Lung (tissue), 12 donors: ENCODE results near the gene PLXNA2. TPM values are rescaled to one million over a fixed set of nuclear protein-coding genes. Genes with fewer than 3 reads are reported as not detected.
A peak's percentile ranks its signal among the peaks of the same experiment; 100 is the strongest.

Experiments used
- ATAC-seq: fragments of 200-7000 bp; cut with Tn5 transposase; one replicate; pipeline ENCODE4 v1.9.1; 2020; ENCODE audit warnings: moderate number of reproducible peaks; ENCODE audit not compliant: insufficient read depth, low FRiP score
- DNase-seq, 3 donors: peaks; one replicate each; pipeline ENCODE4 v3.0.0-alpha.2; 2013 to 2017
- H3K27ac ChIP-seq, 2 donors: one replicate each; pipeline ENCODE4 v1.5.1; 2013; ENCODE audit warnings: mild to moderate bottlenecking in 2 of 2, moderate library complexity in 2 of 2, control low read depth in 1 of 2, inconsistent platforms in 1 of 2, low read depth in 1 of 2, low read length in 1 of 2
- H3K27me3 ChIP-seq, 3 donors: one replicate each; pipeline ENCODE4 v1.5.1; 2013; ENCODE audit warnings: low read length in 2 of 3; ENCODE audit not compliant: control insufficient read depth in 3 of 3, insufficient read depth in 3 of 3
- H3K36me3 ChIP-seq, 4 donors: one replicate each; pipeline ENCODE4 v1.5.1; 2013; ENCODE audit warnings: low read length in 4 of 4, mild to moderate bottlenecking in 1 of 4, moderate library complexity in 1 of 4; ENCODE audit not compliant: control insufficient read depth in 4 of 4, insufficient read depth in 4 of 4
- H3K4me1 ChIP-seq, 5 donors: one replicate each; pipeline ENCODE4 v1.5.1; 2013; ENCODE audit warnings: low read length in 5 of 5, mild to moderate bottlenecking in 2 of 5, moderate library complexity in 1 of 5; ENCODE audit not compliant: control insufficient read depth in 5 of 5, insufficient read depth in 5 of 5
- H3K4me3 ChIP-seq: one replicate; pipeline ENCODE4 v1.5.1; 2013; ENCODE audit warnings: mild to moderate bottlenecking, control low read depth, moderate library complexity
- H3K9ac ChIP-seq, 2 donors: one replicate each; pipeline ENCODE4 v1.5.1; 2013; ENCODE audit warnings: low read length in 2 of 2, control low read depth in 1 of 2; ENCODE audit not compliant: insufficient read depth in 1 of 2
- H3K9me3 ChIP-seq, 4 donors: one replicate each; pipeline ENCODE4 v1.5.1; 2013; ENCODE audit warnings: low read length in 3 of 4, mild to moderate bottlenecking in 1 of 4, moderate library complexity in 1 of 4; ENCODE audit not compliant: control insufficient read depth in 4 of 4, insufficient read depth in 3 of 4
- WGBS, 2 donors: extraction: QIAGEN DNeasy Blood & Tissue Kit; methylation state at CpG; one replicate each; pipeline ENCODE4 v1.1.7; 2013; 5-methylcytosine and 5-hydroxymethylcytosine counted together
- polyA plus RNA-seq, 2 donors: library from polyadenylated mRNA; stranded (reverse); fragments of 200-250 nt; gene quantifications; one replicate each; pipeline ENCODE4 v1.2.1, GENCODE V29; 2013
- total RNA-seq, 2 donors: library from RNA; depleted of rRNA in 1 of 2; stranded (reverse); fragments of >200 nt in 1 of 2; gene quantifications; one replicate each; pipeline ENCODE4 v1.2.1, GENCODE V29; 2014 to 2021
- TF ChIP-seq, protein P1 (sequence below): IDR thresholded peaks from 2 replicates; pipeline ENCODE4 v1.5.1; 2012; ENCODE audit warnings: mild to moderate bottlenecking; ENCODE audit errors: control extremely low read depth, extremely low read depth
- donor health status: control.
- donor health status: control.
- donor health status: Bipolar disorder and iron deficiency.
- donor health status: healthy.
- donor health status: DM: yes; HTN: yes; CAD: no.

Gene PLXNA2
- total and polyA plus RNA-seq, 4 donors, result 13.2 to 118 (median 32.6) TPM

- H3K4me3 ChIP-seq, result no peak overlapping the region
- H3K27me3 ChIP-seq, result no peaks in the 10 kb centered on the region
- H3K27ac ChIP-seq, result no peak overlapping the region
- no peaks in the 10 kb centered on the region for H3K36me3 ChIP-seq
- TF ChIP-seq, protein P1, sequence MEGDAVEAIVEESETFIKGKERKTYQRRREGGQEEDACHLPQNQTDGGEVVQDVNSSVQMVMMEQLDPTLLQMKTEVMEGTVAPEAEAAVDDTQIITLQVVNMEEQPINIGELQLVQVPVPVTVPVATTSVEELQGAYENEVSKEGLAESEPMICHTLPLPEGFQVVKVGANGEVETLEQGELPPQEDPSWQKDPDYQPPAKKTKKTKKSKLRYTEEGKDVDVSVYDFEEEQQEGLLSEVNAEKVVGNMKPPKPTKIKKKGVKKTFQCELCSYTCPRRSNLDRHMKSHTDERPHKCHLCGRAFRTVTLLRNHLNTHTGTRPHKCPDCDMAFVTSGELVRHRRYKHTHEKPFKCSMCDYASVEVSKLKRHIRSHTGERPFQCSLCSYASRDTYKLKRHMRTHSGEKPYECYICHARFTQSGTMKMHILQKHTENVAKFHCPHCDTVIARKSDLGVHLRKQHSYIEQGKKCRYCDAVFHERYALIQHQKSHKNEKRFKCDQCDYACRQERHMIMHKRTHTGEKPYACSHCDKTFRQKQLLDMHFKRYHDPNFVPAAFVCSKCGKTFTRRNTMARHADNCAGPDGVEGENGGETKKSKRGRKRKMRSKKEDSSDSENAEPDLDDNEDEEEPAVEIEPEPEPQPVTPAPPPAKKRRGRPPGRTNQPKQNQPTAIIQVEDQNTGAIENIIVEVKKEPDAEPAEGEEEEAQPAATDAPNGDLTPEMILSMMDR, result no peak
- H3K4me1 ChIP-seq, result no peaks in the 10 kb centered on the region
- peaks cover 0 to 2% (median 0%) of the 10 kb centered on the region in 4 donors for H3K9me3 ChIP-seq
- WGBS, 2 donors, result 83 to 87% methylated on average over 6 of the region's 6 CpGs
- DNase-seq (no peak), ATAC-seq (no peak)
- no peak overlapping the region for H3K9ac ChIP-seq
These were observed 261.0 kb downstream of the PLXNA2 start for GRCh38 chr1:207983044-207983635.

GRCh38 chr1:207981976-207982375 lies 262.2 kb downstream of the PLXNA2 start:
- Histone ChIP-seq H3K27me3 (no peaks in the 10 kb centered on the region), H3K4me3 (no peak overlapping the region), H3K9ac (no peak overlapping the region), H3K4me1 (no peaks in the 10 kb centered on the region), H3K36me3 (no peaks in the 10 kb centered on the region), H3K9me3 (peaks cover 0 to 2% (median 0%) of the 10 kb centered on the region in 4 donors), H3K27ac (no peak overlapping the region)
- DNase-seq, result no peak
- WGBS, 2 donors, result 73 to 85% methylated on average over 2 of the region's 2 CpGs
- no peak for ATAC-seq
- TF ChIP-seq, protein P1, result peak; percentile 11

DNA sequence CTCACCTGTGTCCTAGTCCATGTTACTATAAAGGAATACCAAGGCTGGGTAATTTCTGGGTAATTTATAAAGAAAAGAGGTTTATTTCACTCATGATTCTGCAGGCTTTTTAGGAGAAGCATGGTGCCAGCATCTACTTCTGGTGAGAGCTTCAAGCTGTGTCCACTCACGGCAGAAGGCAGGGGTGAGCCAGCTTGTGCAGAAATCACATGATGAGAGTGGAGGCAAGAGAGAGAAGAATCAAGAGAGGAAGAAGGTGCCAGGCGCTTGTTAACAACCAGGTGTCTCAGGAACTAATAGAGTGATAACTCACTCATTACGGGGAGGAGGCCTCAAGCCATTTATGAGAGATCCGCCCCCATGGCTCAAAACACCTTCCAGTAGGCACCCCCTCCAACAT lies 265.7 kb downstream of the PLXNA2 start:
- no peak overlapping the region for H3K27ac ChIP-seq
- no peaks in the 10 kb centered on the region for H3K4me1 ChIP-seq
- peaks cover 0 to 2% (median 0%) of the 10 kb centered on the region in 4 donors for H3K9me3 ChIP-seq
- no peak for ATAC-seq
- TF ChIP-seq, protein P1, result no peak
- H3K36me3 ChIP-seq, result no peaks in the 10 kb centered on the region
- H3K27me3 ChIP-seq, result no peaks in the 10 kb centered on the region
- H3K9ac ChIP-seq, result no peak overlapping the region
- DNase-seq, result no peak
- WGBS, 2 donors, result 94 to 97% methylated on average over 4 of the region's 4 CpGs
- H3K4me3 ChIP-seq, result no peak overlapping the region

DNA sequence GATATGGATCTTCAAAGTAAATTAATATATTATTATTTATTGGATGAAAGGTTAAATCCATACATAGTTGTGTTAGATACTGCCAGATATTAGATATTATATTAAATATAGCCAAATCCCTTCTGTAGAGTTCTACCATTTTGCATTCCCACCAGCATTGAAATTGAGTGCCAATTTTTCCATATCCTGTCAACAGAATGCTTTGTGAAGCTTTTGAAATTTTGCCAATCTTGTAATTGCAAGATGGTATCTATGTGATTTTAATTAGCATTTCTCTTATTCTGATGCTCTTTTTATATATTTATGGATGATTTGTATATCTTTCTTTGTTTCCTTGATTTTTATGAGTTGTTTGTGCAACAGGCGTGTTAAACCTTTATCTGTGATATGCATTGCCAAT lies 266.3 kb downstream of the PLXNA2 start:
- 88 to 98% methylated on average over 1 of the region's 1 CpG for WGBS, 2 donors
- peaks cover 0 to 2% (median 0%) of the 10 kb centered on the region in 5 donors for H3K4me1 ChIP-seq
- DNase-seq (no peak), ATAC-seq (no peak)
- H3K27ac ChIP-seq, result no peak overlapping the region
- no peaks in the 10 kb centered on the region for H3K36me3 ChIP-seq
- peaks cover 0 to 2% (median 0%) of the 10 kb centered on the region in 4 donors for H3K9me3 ChIP-seq
- TF ChIP-seq, protein P1, result no peak
- no peak overlapping the region for H3K9ac ChIP-seq
- H3K27me3 ChIP-seq, result no peaks in the 10 kb centered on the region
- H3K4me3 ChIP-seq, result no peak overlapping the region
